Measurements from ENCODE around the gene OR9Q1.
A peak's percentile ranks its signal among the peaks of the same experiment; 100 is the strongest.
"Not testable (repeated sequence)": the region's sequence is repeated elsewhere in the genome, so short reads cannot be mapped to it uniquely, and the experiment has no call there.

Gene OR9Q1

DNA sequence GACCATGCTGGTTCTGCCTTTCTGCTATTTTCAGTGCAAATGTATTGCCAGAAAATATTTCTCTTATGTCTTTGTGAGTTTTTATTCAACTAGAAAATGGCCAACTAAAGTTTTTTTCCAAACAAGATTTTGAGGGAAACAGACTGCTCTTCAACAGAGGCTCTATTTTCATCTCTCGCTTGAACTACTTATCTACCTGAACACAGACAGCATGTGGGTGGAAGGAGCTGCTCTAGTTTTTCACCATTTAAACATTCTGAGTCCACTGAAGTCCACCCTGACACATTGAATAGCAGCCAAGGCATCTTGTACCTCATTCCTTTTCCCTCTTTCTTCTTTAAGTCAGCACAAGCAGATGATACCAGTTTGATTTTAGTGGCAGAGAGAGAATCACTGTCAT is 111.5 kb downstream of the OR9Q1 start:
- no peak for DNase-seq

- no peak for DNase-seq
Measured at GRCh38 chr11:58142761-58143160, 119.1 kb downstream of the OR9Q1 start.

GRCh38 chr11:58152781-58153180 is 129.1 kb downstream of the OR9Q1 start:
- no peak for DNase-seq

- DNase-seq = no peak
Measured at GRCh38 chr11:58164389-58164788, 140.7 kb downstream of the OR9Q1 start.

- no peak for DNase-seq
Measured at GRCh38 chr11:58164990-58165389, 141.3 kb downstream of the OR9Q1 start.

GRCh38 chr11:58165504-58166106 is 141.9 kb downstream of the OR9Q1 start:
- no peak for DNase-seq

DNA sequence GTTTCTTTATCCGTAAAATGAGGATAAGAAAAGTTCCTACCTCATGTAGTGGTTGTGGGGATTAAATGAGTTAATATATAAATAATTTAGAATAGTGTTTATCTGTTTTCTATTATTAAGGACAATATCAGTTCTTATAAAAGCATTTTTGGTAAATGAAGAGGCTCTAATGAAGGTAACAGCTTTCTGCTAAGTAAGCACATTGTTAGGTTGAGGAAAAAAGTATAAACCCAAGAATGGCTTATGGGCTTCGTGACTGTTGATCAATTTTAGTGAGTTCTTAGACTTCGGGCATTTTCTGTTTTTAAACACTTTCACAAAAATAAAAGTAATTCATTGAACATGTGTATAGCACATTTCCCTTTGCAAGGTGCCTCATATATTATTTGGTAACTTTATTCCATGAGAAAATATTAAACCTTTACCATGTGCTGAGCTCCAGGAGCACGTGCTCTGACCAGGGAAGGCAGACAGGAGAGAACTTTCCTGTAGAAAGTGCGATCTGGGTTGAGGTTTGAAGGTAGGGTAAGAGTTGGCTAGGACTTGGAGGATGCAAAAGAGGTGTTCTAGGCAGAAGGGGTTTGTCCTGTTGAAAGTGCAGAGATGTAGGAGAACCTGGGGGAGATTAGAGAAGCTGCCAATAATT is 153.9 kb downstream of the OR9Q1 start:
- DNase-seq = no peak

DNA sequence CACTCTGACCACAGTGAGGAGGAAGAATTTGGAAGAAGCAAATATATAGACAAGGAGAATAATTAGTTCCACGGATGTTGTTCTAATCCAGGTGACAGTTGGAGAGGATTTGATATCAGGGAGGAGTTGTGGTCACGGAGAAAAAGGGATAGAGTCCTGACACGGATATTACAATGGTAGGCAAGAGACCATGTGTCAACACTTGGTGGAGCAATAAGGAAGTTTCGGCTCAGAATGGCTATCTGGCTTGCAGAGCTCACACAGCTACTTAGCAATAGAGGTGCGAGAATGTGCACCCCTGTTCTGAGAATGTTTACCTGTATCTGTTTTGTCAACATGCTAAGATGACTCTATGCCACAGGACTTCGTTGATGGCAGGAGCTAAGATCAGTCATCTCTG is 154.8 kb downstream of the OR9Q1 start:
- DNase-seq = no peak

GRCh38 chr11:58179648-58180047 is 156.0 kb downstream of the OR9Q1 start:
- no peak for DNase-seq

GRCh38 chr11:58186938-58187337 is 163.3 kb downstream of the OR9Q1 start:
- DNase-seq = no peak

- DNase-seq = no peak
Measured at GRCh38 chr11:58188770-58189169, 165.1 kb downstream of the OR9Q1 start, which contains the start of gene OR9Q2. Gene OR9Q2 (plus strand): TSS chr11:58189070. CDS start chr11:58190491, 1,421 bp downstream.

- no peak for DNase-seq
Measured at GRCh38 chr11:58192229-58192628, 168.5 kb downstream of the OR9Q1 start.

GRCh38 chr11:58193391-58193790 is 169.7 kb downstream of the OR9Q1 start:
- DNase-seq = no peak

GRCh38 chr11:58195939-58196338 is 172.3 kb downstream of the OR9Q1 start:
- no peak for DNase-seq

GRCh38 chr11:58199271-58199670 is 175.6 kb downstream of the OR9Q1 start:
- no peak for DNase-seq

DNA sequence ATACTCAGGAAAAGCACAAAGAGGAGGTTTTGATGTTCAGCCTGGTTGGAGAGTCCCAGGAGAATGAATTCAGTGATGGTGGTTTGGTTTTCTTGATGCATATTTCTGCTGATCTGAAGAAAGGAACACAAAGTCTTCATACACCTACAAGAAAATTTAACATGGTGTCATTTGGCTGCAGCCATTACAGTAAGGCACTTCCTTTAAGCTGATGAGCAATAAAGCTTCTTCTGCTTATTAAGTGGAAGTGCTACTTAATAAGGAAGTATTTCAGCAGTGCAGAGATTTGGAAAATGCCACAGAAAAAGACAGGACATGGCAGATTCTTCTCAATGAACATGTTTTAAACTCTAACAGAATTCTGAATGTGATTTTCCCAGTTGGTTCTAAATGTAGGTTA is 180.4 kb downstream of the OR9Q1 start, which contains the start of gene OR1S2:
Gene OR1S2, minus strand, starts transcription at position 101 of the 400 bp plus-strand sequence. Its CDS starts 0 bp downstream, at position 101.
- DNase-seq = no peak

DNA sequence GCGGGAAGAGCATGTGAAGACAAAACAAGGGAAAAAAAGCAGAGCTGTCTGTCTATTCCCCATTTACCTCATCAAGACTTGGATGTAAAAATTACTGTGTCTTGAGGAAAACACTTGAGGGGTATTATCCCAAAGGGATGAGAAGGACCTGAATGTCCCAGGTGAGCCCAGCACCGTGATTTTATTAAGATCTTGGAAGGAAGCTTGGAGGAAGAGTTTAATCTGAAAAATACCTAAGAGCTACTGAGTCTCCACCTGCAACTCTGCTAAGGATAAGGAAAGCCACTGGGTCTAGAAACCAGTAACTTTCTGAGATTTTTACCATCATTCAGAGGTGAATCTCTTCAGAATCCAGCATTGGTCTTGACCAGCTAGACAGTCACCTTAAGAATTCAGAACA is 188.7 kb downstream of the OR9Q1 start, which contains the start of gene OR1S1:
Gene OR1S1, plus strand, starts transcription at position 301 of the 400 bp plus-strand sequence.
- not testable (repeated sequence) for DNase-seq

DNA sequence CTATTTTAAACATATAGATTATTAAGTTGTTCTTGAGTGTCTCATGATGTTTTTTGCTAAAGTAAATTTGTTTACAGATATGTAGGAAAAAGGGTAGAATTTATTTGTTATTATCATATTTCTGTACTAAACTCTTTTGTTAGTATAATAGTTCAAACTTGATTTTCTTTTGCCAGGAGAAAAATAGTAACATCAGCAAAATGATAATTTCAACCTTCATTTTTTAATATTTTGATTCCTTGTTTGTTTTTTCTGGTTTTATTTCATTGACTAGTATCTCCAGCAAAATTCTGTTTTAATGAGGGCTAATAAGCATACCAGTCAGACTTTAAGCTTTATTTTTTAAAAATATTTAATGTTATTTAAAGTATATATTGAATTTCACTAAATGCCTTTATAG is 192.8 kb downstream of the OR9Q1 start:
- DNase-seq = no peak

DNA sequence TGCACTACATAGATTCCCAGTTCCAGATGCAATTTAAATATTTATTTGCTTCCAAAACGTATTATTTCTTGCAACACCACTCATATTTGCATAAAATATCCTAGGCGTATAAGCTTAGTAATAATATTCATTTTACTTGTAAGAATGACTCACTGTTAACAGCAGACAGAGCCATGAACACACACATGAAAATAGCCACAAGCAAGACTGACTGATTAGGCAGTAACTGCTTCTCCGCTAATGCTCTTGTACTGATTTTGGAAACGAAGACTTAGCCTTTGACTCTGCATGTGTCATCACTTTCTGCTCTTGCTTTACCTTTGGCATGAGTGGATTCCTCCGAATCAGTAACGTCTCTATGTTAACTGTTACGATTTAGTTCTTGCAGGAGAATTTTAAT is 199.0 kb downstream of the OR9Q1 start:
- DNase-seq = peak; percentile 65 to 87

DNA sequence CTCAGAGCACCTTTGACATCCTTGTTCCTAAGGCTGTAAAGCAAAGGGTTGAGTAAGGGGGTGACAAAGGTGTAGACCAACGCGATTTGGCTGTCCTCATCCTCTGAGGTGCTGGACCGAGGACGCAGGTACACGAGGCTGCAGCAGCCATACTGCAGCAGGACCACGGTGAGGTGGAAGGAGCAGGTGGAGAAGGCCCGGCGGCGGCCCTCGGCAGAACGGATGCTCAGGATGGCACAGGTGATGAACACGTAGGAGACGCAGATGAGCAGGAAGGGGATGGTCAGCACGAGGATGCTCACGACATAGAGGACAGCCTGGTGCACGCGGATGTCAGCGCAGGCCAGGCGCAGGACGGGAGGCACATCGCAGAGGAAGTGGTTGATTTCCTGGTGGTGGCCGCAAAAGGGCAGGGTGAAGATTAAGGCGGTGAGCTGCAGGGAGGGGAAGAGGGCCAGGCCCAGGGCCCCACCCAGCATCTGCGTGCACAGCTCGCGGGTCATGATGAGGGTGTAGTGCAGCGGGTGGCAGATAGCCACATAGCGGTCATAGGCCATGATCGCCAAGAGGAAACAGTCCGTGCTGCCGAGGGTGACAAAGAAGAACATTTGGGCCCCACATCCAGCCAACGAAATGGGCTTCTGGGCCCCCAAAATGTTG is 204.4 kb downstream of the OR9Q1 start:
- DNase-seq = no peak

All from NCI-H526 (cell line).